ENCODE measurements around the gene FGF14. TPM values are rescaled to one million over a fixed set of nuclear protein-coding genes. Genes with fewer than 3 reads are reported as not detected.

The FGF14 gene
- total and polyA plus RNA-seq, 2 experiments from 2014 or later, result 0.03 TPM; not detected in 1

- TF ChIP-seq REST (IDR thresholded peaks at IDR 0.05; ENCODE audit: unreplicated experiment) (no peak), ETS1 (IDR thresholded peaks at IDR 0.05) (no peak), EZH2phosphoT487 (IDR thresholded peaks at IDR 0.05; ENCODE audit: unreplicated experiment) (no peak), ZNF331 (CRISPR knock-in tag; IDR thresholded peaks at IDR 0.05; ENCODE audit: low read depth) (no peak), CTCF (conservative IDR thresholded peaks at IDR 0.05; ENCODE audit: low read depth in 2 of 2) (no peak), STAT1 (IDR thresholded peaks at IDR 0.05; ENCODE audit: unreplicated experiment) (no peak), JUNB (IDR thresholded peaks at IDR 0.05; ENCODE audit: unreplicated experiment) (no peak), POLR2AphosphoS5 (IDR thresholded peaks at IDR 0.05; ENCODE audit: low read depth) (no peak), ZNF114 (CRISPR knock-in tag; IDR thresholded peaks at IDR 0.05) (no peak)
These were observed 75.3 kb downstream of the FGF14 start (continued) for GRCh38 chr13:102326381-102327118.

GRCh38 chr13:102325321-102325720, 76.5 kb downstream of the FGF14 start:
- no peak overlapping the region for H3K4me2 ChIP-seq
- H3K4me3 Mint-ChIP-seq, result no peak overlapping the region
- no peak for TF ChIP-seq EZH2 (IDR thresholded peaks at IDR 0.05; ENCODE audit: low read depth, unreplicated experiment)
- TF ChIP-seq ZNF114 (CRISPR knock-in tag; IDR thresholded peaks at IDR 0.05), result no peak
- TF ChIP-seq REST (IDR thresholded peaks at IDR 0.05; ENCODE audit: unreplicated experiment), result no peak
- TF ChIP-seq EZH2phosphoT487 (IDR thresholded peaks at IDR 0.05; ENCODE audit: unreplicated experiment), result no peak
- no peak for TF ChIP-seq STAT1 (IDR thresholded peaks at IDR 0.05; ENCODE audit: unreplicated experiment)
- TF ChIP-seq ZNF331 (CRISPR knock-in tag; IDR thresholded peaks at IDR 0.05; ENCODE audit: low read depth), result no peak
- TF ChIP-seq JUNB (IDR thresholded peaks at IDR 0.05; ENCODE audit: unreplicated experiment), result no peak
- no peak for TF ChIP-seq ETS1 (IDR thresholded peaks at IDR 0.05)

More at GRCh38 chr13:102325321-102325720, 76.5 kb downstream of the FGF14 start:
- Histone ChIP-seq H3K27me3 (ENCODE audit: insufficient read depth) (no peaks in the 10 kb centered on the region), H3K27ac (ENCODE audit: low read depth) (no peak overlapping the region), H4K20me1 (replicated peaks; ENCODE audit: insufficient read depth) (no peaks in the 10 kb centered on the region), H3F3A (replicated peaks; ENCODE audit: low read depth) (no peaks in the 10 kb centered on the region), H3K4me1 (ENCODE audit: insufficient read depth) (no peaks in the 10 kb centered on the region), H2AFZ (no peak overlapping the region), H3K36me3 (ENCODE audit: insufficient read depth) (no peaks in the 10 kb centered on the region), H3K79me2 (replicated peaks; ENCODE audit: insufficient read depth) (no peaks in the 10 kb centered on the region), H3K9me2 (ENCODE audit: insufficient read depth) (no peaks in the 10 kb centered on the region), H3K4me3 (no peak overlapping the region)
- no peaks in the 10 kb centered on the region for H3K4me1 Mint-ChIP-seq
- DNase-seq (ENCODE audit: low spot score), result no peak
- ATAC-seq, result no peak
- H3K9me3 Mint-ChIP-seq, result no peaks in the 10 kb centered on the region; the same call in 2 of the 3 replicates
- H3K27me3 Mint-ChIP-seq (ENCODE audit: insufficient read depth, low read depth, poor library complexity), result no peaks in the 10 kb centered on the region
- no peaks in the 10 kb centered on the region for H3K36me3 Mint-ChIP-seq (ENCODE audit: low read depth)
- no peak overlapping the region for H3K27ac Mint-ChIP-seq

Data from GM23338 (cell line).